Neural cell (in vitro differentiated cells): ENCODE data around the gene ZNF524. TPM values are rescaled to one million over a fixed set of nuclear protein-coding genes. Genes with fewer than 3 reads are reported as not detected.

Experiments
- H2AFZ ChIP-seq: fragments of 200-600, 300-800 bp; sonication (generic), shearing (Covaris generic); 2 replicates; pipeline ENCODE4 v1.6.0; 2014; ENCODE audit warnings: low read depth, mild to moderate bottlenecking, antibody characterized with exemption, low read length, moderate library complexity
- H3F3A ChIP-seq: fragments of 200-600 bp; shearing (Covaris generic); 2 replicates; pipeline ENCODE4 v1.6.1; 2016; ENCODE audit warnings: mild to moderate bottlenecking, moderate library complexity, mixed read lengths, antibody characterized with exemption, low read length; ENCODE audit not compliant: insufficient read depth, poor library complexity, severe bottlenecking
- H3K27ac ChIP-seq: fragments of 200-600, 300-800 bp; sonication (generic), shearing (Covaris generic); 2 replicates; pipeline ENCODE4 v1.5.1; 2014; ENCODE audit warnings: mild to moderate bottlenecking, low read length, moderate library complexity
- H3K27me3 ChIP-seq: fragments of 300-800, 200-600 bp; sonication (generic), shearing (Covaris generic); 2 replicates; pipeline ENCODE4 v1.6.0; 2014; ENCODE audit warnings: mild to moderate bottlenecking, low read depth, low read length, moderate library complexity; ENCODE audit not compliant: insufficient read depth
- H3K36me3 ChIP-seq: fragments of 300-800, 200-600 bp; sonication (generic), shearing (Covaris generic); 2 replicates; pipeline ENCODE4 v1.5.1; 2014; ENCODE audit warnings: mild to moderate bottlenecking, antibody characterized with exemption, low read length, moderate library complexity; ENCODE audit not compliant: insufficient read depth
- H3K4me2 ChIP-seq: fragments of 300-800, 200-600 bp; sonication (generic), shearing (Covaris generic); 2 replicates; pipeline ENCODE4 v1.6.0; 2014; ENCODE audit warnings: mild to moderate bottlenecking, low read length
- H3K4me3 ChIP-seq: fragments of 300-800, 200-600 bp; sonication (generic), shearing (Covaris generic); 2 replicates; pipeline ENCODE4 v1.5.1; 2014; ENCODE audit warnings: mild to moderate bottlenecking, low read length, moderate library complexity
- H3K79me2 ChIP-seq: fragments of 200-600 bp; shearing (Covaris generic); replicated peaks from 2 replicates; pipeline ENCODE4 v1.6.0; 2014; ENCODE audit warnings: mild to moderate bottlenecking, low read length, moderate library complexity; ENCODE audit not compliant: insufficient read depth
- H3K9ac ChIP-seq: fragments of 300-800, 200-600 bp; sonication (generic), shearing (Covaris generic); 2 replicates; pipeline ENCODE4 v1.6.1; 2016; ENCODE audit warnings: mild to moderate bottlenecking, low read length, mixed read lengths
- H3K9me2 ChIP-seq: fragments of 200-600 bp; shearing (Covaris generic); 2 replicates; pipeline ENCODE4 v1.6.1; 2016; ENCODE audit warnings: mild to moderate bottlenecking, low read length, mixed read lengths; ENCODE audit not compliant: insufficient read depth
- H3K9me3 ChIP-seq: fragments of 200-600, 300-800 bp; sonication (generic), shearing (Covaris generic); 2 replicates; pipeline ENCODE4 v1.6.1; 2016; ENCODE audit warnings: mild to moderate bottlenecking, mixed run types, low read length, moderate library complexity, mixed read lengths
- H4K20me1 ChIP-seq: fragments of 200-600 bp; shearing (Covaris generic); 2 replicates; pipeline ENCODE4 v1.6.1; 2016; ENCODE audit warnings: mild to moderate bottlenecking, mixed run types; ENCODE audit not compliant: insufficient read depth
- CTCF ChIP-seq: fragments of 450-650 bp; IDR thresholded peaks from 2 replicates; pipeline ENCODE4 v1.5.1; 2014; ENCODE audit warnings: antibody characterized with exemption, mild to moderate bottlenecking, moderate library complexity; ENCODE audit not compliant: poor library complexity, severe bottlenecking
- EP300 ChIP-seq: fragments of 450-650 bp; conservative IDR thresholded peaks from 2 replicates; pipeline ENCODE4 v1.6.1; 2014; ENCODE audit warnings: antibody characterized with exemption, mild to moderate bottlenecking, moderate library complexity; ENCODE audit not compliant: poor library complexity, severe bottlenecking
- EZH2 ChIP-seq: fragments of 200-600, 300-800 bp; shearing (Covaris generic), sonication (generic); IDR thresholded peaks from 2 replicates; pipeline ENCODE4 v1.6.1; 2014; ENCODE audit warnings: antibody characterized with exemption, low read length, borderline replicate concordance, mild to moderate bottlenecking; ENCODE audit not compliant: insufficient read depth, poor library complexity, severe bottlenecking
- MXI1 ChIP-seq: fragments of 450-650 bp; conservative IDR thresholded peaks from 2 replicates; pipeline ENCODE4 v1.6.1; 2014; ENCODE audit warnings: antibody characterized with exemption, mild to moderate bottlenecking; ENCODE audit not compliant: poor library complexity, severe bottlenecking
- POLR2AphosphoS5 ChIP-seq: IDR thresholded peaks from 2 replicates; pipeline ENCODE4 v1.6.1; 2012
- RAD21 ChIP-seq: fragments of 450-650 bp; conservative IDR thresholded peaks from 2 replicates; pipeline ENCODE4 v1.6.1; 2014; ENCODE audit warnings: antibody characterized with exemption, mild to moderate bottlenecking, moderate library complexity
- REST ChIP-seq: IDR thresholded peaks from 2 replicates; pipeline ENCODE4 v1.6.1; 2012; ENCODE audit warnings: borderline replicate concordance
- SMC3 ChIP-seq: fragments of 450-650 bp; conservative IDR thresholded peaks from 2 replicates; pipeline ENCODE4 v1.6.1; 2014; ENCODE audit warnings: antibody characterized with exemption, mild to moderate bottlenecking, moderate library complexity; ENCODE audit not compliant: poor library complexity
- TAF1 ChIP-seq: IDR thresholded peaks from 2 replicates; pipeline ENCODE4 v1.6.1; 2012; ENCODE audit warnings: low read depth
- polyA plus RNA-seq: library from polyadenylated mRNA; depleted of rRNA; stranded (reverse); fragments of >200 nt; gene quantifications from 2 replicates; pipeline ENCODE4 v1.2.3, GENCODE V29; 2014

ZNF524 gene
- polyA plus RNA-seq, 1 donor from 2014 or later: 3.2 TPM

GRCh38 chr19:55594996-55595545 is 5.0 kb upstream of the ZNF524 start:
- Histone ChIP-seq H3K4me2 (no peak overlapping the region), H3F3A (no peaks in the 10 kb centered on the region), H3K9me2 (no peaks in the 10 kb centered on the region), H3K4me3 (no peak overlapping the region), H3K79me2 (no peaks in the 10 kb centered on the region), H3K9me3 (no peaks in the 10 kb centered on the region), H4K20me1 (no peaks in the 10 kb centered on the region), H3K27ac (no peak overlapping the region), H3K27me3 (no peaks in the 10 kb centered on the region), H2AFZ (no peak overlapping the region), H3K36me3 (peaks cover 6% of the 10 kb centered on the region), H3K9ac (no peak overlapping the region)
- no peak for TF ChIP-seq REST
- no peak for TF ChIP-seq POLR2AphosphoS5
- no peak for TF ChIP-seq MXI1
- TF ChIP-seq RAD21: no peak
- TF ChIP-seq EZH2: no peak
- no peak for TF ChIP-seq EP300
- TF ChIP-seq SMC3: no peak
- TF ChIP-seq TAF1: no peak

GRCh38 chr19:55596304-55596703 is 3.8 kb upstream of the ZNF524 start:
- no peaks in the 10 kb centered on the region for H3K9me2 ChIP-seq
- H3K36me3 ChIP-seq: peaks cover 6% of the 10 kb centered on the region
- no peaks in the 10 kb centered on the region for H3K9me3 ChIP-seq
- no peak overlapping the region for H3K27ac ChIP-seq
- no peaks in the 10 kb centered on the region for H3K27me3 ChIP-seq
- no peak overlapping the region for H2AFZ ChIP-seq
- H4K20me1 ChIP-seq: no peaks in the 10 kb centered on the region
- H3K4me3 ChIP-seq: no peak overlapping the region
- TF ChIP-seq CTCF (no peak), POLR2AphosphoS5 (no peak), RAD21 (no peak), REST (no peak), MXI1 (no peak), SMC3 (no peak), EZH2 (no peak), TAF1 (no peak), EP300 (no peak)
- H3K9ac ChIP-seq: no peak overlapping the region
- H3F3A ChIP-seq: no peaks in the 10 kb centered on the region
- H3K79me2 ChIP-seq: peaks cover 4% of the 10 kb centered on the region
- no peak overlapping the region for H3K4me2 ChIP-seq
